Duodenal mucosa (tissue), 2 donors: ENCODE results near the gene HOXA5.

Experiments
- H3K27ac ChIP-seq: one replicate; pipeline ENCODE4 v1.7.0; 2013; ENCODE audit warnings: low read depth, low read length
- H3K27me3 ChIP-seq, 2 donors: one replicate each; pipeline ENCODE4 v1.7.0; 2013; ENCODE audit warnings: low read length in 2 of 2, control low read depth in 1 of 2; ENCODE audit not compliant: insufficient read depth in 2 of 2, control insufficient read depth in 1 of 2
- H3K36me3 ChIP-seq, 2 donors: one replicate each; pipeline ENCODE4 v1.7.0; 2013; ENCODE audit warnings: low read length in 2 of 2, control low read depth in 1 of 2; ENCODE audit not compliant: insufficient read depth in 2 of 2, control insufficient read depth in 1 of 2
- H3K4me1 ChIP-seq, 2 donors: one replicate each; pipeline ENCODE4 v1.7.0; 2013; ENCODE audit warnings: low read length in 2 of 2, control low read depth in 1 of 2; ENCODE audit not compliant: insufficient read depth in 2 of 2, control insufficient read depth in 1 of 2
- H3K4me3 ChIP-seq, 2 donors: one replicate each; pipeline ENCODE4 v1.7.0; 2013; ENCODE audit warnings: low read length in 2 of 2, low read depth in 1 of 2
- H3K9ac ChIP-seq, 2 donors: one replicate each; pipeline ENCODE4 v1.7.0; 2013; ENCODE audit warnings: low read length in 2 of 2, low read depth in 1 of 2
- H3K9me3 ChIP-seq, 2 donors: one replicate each; pipeline ENCODE4 v1.7.0; 2013; ENCODE audit warnings: low read length in 2 of 2, control low read depth in 1 of 2; ENCODE audit not compliant: control insufficient read depth in 1 of 2

Gene HOXA5

GRCh38 chr7:27152816-27153442 is 9.4 kb upstream of the HOXA5 start:
- no peaks in the 10 kb centered on the region for H3K36me3 ChIP-seq
- H3K9me3 ChIP-seq, result no peaks in the 10 kb centered on the region
- no peak overlapping the region for H3K9ac ChIP-seq
- H3K27me3 ChIP-seq, result peaks cover 91 to 97% of the 10 kb centered on the region in 2 donors
- peak overlapping the region in 1 of 2 donors; percentile 47 for H3K4me3 ChIP-seq
- peaks cover 29 to 40% of the 10 kb centered on the region in 2 donors for H3K4me1 ChIP-seq
- peak overlapping the region; percentile 10 for H3K27ac ChIP-seq

DNA sequence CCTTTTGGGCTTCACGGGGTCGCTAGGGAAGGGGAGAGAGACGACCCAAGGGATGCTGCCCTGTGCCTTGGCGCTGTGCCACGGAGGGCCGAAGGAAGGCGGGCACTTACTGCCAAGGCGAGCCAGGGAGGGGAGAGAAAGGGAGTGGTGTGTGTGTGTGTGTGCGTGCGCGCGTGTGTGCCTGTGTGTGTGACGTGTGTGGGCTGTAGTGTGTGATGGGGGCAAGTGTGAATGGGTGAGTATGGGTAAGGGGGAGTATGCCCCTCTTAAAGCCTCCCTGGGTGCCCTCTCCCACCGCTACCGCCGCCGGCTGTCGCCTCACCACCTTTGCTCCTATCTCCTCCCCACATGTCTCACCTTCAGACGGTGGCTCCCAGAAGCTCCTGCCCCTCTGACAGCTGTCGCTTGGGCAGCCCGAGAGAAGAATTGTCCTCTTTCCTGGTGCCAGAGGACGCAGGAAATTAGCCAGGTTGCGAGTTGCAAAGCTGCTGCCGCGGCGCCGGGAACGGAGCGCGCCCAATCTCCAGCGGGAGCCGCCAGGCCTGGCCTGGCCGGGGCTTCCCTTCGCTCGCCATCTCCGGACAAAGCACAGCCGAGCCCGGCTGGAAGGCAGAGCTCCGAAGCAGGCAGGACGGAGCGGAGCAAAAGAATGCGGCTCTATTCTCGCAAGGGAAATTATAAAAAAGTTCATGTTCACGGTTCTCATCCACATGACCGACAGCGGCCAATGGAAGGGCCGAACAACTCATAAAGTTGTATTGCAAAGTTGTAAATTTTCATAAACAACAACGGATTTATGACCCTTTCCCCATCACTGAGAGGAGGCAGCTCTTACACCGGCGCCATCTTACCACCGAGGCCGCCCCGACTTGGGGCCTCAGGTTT is 8.7 kb upstream of the HOXA5 start, which contains the start of gene HOXA3:
Gene HOXA3, minus strand, starts transcription at position 653 of the 885 bp plus-strand sequence. CDS start 41,943 bp downstream, outside the sequence.
- no peaks in the 10 kb centered on the region for H3K36me3 ChIP-seq
- H3K4me1 ChIP-seq, result peaks cover 29 to 45% of the 10 kb centered on the region in 2 donors
- H3K9me3 ChIP-seq, result no peaks in the 10 kb centered on the region
- H3K9ac ChIP-seq, result no peak within 1 kb of the TSS
- peak within 1 kb of the TSS; percentile 47 to 60 for H3K4me3 ChIP-seq
- H3K27ac ChIP-seq, result peak within 1 kb of the TSS; percentile 67
- peaks cover 91 to 95% of the 10 kb centered on the region in 2 donors for H3K27me3 ChIP-seq

DNA sequence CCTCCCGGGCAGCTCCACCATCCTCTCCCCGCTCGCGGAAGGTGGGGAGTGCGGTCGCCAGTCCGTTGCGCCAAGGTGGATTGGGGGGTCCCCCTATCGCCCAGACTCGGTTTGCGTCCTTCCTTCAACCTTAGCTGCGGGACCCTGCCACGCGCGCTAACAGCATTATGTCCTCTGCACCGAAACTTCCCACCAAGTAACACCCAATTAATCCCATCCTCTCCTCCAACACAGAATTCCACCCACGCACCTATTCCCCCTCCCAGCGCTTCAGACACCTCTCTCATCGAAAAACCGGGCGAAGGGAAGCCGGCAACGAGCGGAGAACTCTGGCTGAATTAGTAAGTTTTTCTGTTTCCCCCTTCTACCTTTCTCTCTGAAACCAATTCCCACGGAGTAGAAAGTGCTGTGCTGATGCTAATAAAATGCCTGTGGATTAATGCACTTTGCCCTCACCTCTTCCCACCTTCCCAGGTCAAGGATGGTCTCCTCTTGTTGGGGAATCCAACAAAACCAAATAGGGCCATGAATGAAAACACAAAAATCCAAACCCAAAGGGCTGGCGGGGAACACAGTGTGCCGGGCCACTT is 8.0 kb upstream of the HOXA5 start:
- Histone ChIP-seq H3K36me3 (no peaks in the 10 kb centered on the region), H3K4me1 (peaks cover 29 to 45% of the 10 kb centered on the region in 2 donors), H3K27ac (peak overlapping the region; percentile 67), H3K9me3 (no peaks in the 10 kb centered on the region), H3K9ac (no peak overlapping the region), H3K4me3 (peak overlapping the region; percentile 56 to 60), H3K27me3 (peaks cover 92 to 95% of the 10 kb centered on the region in 2 donors)

GRCh38 chr7:27150568-27151340 is 7.3 kb upstream of the HOXA5 start:
- no peaks in the 10 kb centered on the region for H3K36me3 ChIP-seq
- H3K27me3 ChIP-seq, result peaks cover 92 to 94% of the 10 kb centered on the region in 2 donors
- no peaks in the 10 kb centered on the region for H3K9me3 ChIP-seq
- peaks cover 29 to 40% of the 10 kb centered on the region in 2 donors for H3K4me1 ChIP-seq
- H3K4me3 ChIP-seq, result peak overlapping the region; percentile 56 to 60
- no peak overlapping the region for H3K9ac ChIP-seq
- H3K27ac ChIP-seq, result peak overlapping the region; percentile 64

DNA sequence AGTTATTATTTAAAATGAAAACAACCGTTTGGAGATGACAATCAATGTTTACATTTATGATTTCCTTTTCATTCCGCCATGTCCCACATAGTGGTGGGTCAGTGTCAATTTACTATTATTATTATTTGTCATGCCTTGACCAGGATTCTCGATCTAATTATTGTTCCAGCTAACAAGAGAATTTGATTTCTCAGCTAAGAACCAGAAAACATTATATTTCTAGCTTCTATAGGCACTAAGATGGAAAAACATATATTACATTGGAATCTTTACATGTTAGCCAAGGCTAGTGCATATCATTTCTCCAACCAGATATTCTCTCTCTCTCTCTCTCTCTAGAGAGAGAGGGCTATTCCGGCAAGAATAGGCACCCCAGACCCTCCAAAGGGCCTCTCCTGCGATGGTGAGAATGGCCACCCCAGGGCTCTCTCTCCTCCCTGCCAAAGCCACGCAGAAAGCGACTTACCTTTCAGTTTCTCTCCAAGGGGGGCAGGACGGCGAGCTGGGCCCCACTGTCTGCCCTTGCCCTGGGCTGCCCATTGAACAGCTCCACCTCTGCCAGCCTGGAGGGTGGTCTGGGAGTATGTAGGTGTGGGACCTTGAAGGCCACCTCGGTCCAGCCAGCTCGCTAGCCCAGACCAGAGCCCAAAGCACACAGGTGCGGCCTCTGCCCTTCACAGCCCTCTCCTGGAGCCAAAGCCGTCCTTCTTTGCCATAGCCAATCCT is 6.5 kb upstream of the HOXA5 start:
- H3K4me1 ChIP-seq, result peaks cover 25 to 37% of the 10 kb centered on the region in 2 donors
- H3K27ac ChIP-seq, result peak overlapping the region; percentile 64
- peaks cover 90 to 93% of the 10 kb centered on the region in 2 donors for H3K27me3 ChIP-seq
- no peak overlapping the region for H3K9ac ChIP-seq
- no peaks in the 10 kb centered on the region for H3K9me3 ChIP-seq
- H3K36me3 ChIP-seq, result no peaks in the 10 kb centered on the region
- peak overlapping the region; percentile 56 to 60 for H3K4me3 ChIP-seq

DNA sequence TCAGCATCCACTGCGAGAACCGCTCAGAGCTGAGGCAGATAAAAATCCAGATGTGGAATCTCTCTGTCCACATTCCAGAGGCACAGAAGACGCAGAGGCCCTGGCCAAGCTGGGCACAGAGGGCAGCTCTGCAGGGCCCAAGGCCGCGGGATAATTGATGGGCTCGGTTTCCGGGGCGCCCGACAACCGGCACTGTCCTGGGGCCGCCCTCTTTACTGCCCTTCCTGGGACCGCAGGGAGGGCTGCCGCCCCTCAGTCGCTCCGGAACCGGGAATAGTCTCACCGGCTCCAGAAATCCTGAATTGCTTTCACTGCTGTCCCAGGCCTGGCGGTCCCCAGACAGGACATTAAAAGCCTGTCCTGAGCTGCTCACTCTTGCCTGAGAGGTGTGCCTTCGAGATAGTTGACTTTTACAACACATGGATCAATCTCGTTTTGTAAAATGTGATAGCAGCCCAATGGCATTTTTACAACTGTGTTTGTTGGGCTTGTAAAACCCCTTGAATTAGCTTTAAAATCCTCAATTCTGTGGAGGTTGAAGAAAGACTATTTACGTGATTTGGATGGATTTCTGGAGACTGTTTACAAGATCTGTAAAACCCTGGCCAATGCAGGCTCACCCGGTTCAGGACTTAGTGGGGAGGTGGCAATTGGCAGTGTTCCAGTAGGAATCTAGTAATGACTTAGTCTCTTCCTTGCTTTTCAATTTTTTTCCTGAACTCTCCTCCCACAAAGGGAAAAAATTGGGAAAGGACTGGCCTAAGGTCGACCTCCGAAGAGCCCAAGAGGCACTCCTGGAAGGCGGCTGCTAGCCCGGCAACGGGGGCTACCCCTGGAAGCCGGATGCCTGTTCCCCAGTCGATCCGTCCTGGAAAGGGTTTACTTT is 5.5 kb upstream of the HOXA5 start:
- H3K27ac ChIP-seq, result no peak overlapping the region
- H3K4me1 ChIP-seq, result peaks cover 29 to 44% of the 10 kb centered on the region in 2 donors
- H3K9ac ChIP-seq, result no peak overlapping the region
- H3K4me3 ChIP-seq, result peak overlapping the region in 1 of 2 donors; percentile 36
- H3K27me3 ChIP-seq, result peaks cover 89 to 93% of the 10 kb centered on the region in 2 donors
- no peaks in the 10 kb centered on the region for H3K9me3 ChIP-seq
- no peaks in the 10 kb centered on the region for H3K36me3 ChIP-seq

DNA sequence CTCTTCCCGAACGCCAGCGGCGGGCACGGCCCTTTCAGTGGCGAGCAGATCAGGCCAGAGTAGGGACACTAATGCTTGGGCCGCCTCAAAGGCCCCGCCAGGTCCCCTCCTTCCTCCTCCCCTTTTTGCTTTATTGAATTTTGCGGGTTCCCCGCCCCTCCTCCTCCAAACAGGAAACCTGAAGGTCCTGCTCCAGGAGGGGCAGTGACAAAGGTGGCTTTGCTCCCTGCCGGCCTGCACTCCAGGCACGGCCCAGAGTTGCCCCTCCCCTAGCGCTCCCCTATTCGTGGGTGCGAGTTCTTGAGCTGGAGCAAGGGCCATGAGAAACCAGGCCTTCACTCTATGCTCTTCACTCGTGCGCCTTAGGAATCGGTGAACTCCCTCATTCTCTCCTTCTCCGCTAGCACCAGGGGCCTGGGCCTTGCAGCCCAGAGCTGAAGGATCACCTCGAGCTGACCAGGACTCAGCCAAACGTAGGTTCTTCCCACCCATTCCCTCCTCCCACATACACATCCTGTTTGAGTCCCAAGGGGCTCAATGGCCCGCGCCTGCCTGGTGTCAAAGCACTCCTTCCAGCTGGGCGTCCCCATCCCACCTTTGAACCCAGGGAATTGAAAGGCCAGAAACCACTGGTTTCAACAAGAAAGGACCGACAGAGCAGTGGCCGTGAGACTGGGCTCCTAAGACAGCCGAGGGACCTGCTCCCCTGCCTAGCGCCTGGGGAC is 4.7 kb upstream of the HOXA5 start:
- Histone ChIP-seq H3K4me1 (peaks cover 31 to 46% of the 10 kb centered on the region in 2 donors), H3K36me3 (no peaks in the 10 kb centered on the region), H3K27ac (no peak overlapping the region), H3K9ac (no peak overlapping the region), H3K9me3 (no peaks in the 10 kb centered on the region), H3K4me3 (peak overlapping the region in 1 of 2 donors; percentile 36), H3K27me3 (peaks cover 87 to 91% of the 10 kb centered on the region in 2 donors)

- Histone ChIP-seq H3K9me3 (no peaks in the 10 kb centered on the region), H3K36me3 (no peaks in the 10 kb centered on the region), H3K4me3 (peak within 1 kb of the TSS; percentile 17 to 36), H3K9ac (no peak within 1 kb of the TSS), H3K27ac (peak within 1 kb of the TSS; percentile 37), H3K27me3 (peaks cover 87 to 89% of the 10 kb centered on the region in 2 donors), H3K4me1 (peaks cover 28 to 44% of the 10 kb centered on the region in 2 donors)
Measured at GRCh38 chr7:27147199-27148030, 3.9 kb upstream of the HOXA5 start, which contains the start of gene HOXA6. TSS of gene HOXA6 (minus strand) at chr7:27147774. CDS start at chr7:27147749, 25 bp downstream.
